Activated CD4-positive, alpha-beta T cell treated with anti-CD3 and anti-CD28 coated beads, Interleukin-2, amount 10 ng/mL, durations not matched to agents 7 days and 5 days (primary cell): Measurements from ENCODE around the gene MAP3K14. TPM values are rescaled to one million over a fixed set of nuclear protein-coding genes. Genes with fewer than 3 reads are reported as not detected.

Experiments used
- CTCF ChIA-PET: fragments of 350-600 bp; sonication (Branson Sonifier 250); formaldehyde crosslinking; loops from one replicate; lab custom pipeline; 2021; ENCODE audit warnings: antibody characterized with exemption; lab: Charles Lee
- POLR2A ChIA-PET: fragments of 350-600 bp; sonication (Branson Sonifier 250); formaldehyde crosslinking; loops from one replicate; lab custom pipeline; 2021; ENCODE audit warnings: antibody characterized with exemption; lab: Charles Lee
- DNase-seq: peaks from one replicate; pipeline ENCODE4 v3.0.0-alpha.2; 2020
- H3K27ac Mint-ChIP-seq: one replicate; pipeline ENCODE4 v1.8.0; 2021; ENCODE audit warnings: mild to moderate bottlenecking, moderate library complexity, mixed read lengths
- H3K27me3 Mint-ChIP-seq: one replicate; pipeline ENCODE4 v1.8.0; 2021; ENCODE audit warnings: mixed read lengths
- H3K36me3 Mint-ChIP-seq: one replicate; pipeline ENCODE4 v1.8.0; 2021; ENCODE audit warnings: low read depth, mixed read lengths
- H3K4me1 Mint-ChIP-seq: one replicate; pipeline ENCODE4 v1.8.0; 2021; ENCODE audit warnings: mixed read lengths
- H3K4me3 Mint-ChIP-seq: one replicate; pipeline ENCODE4 v1.8.0; 2021; ENCODE audit warnings: mild to moderate bottlenecking, moderate library complexity, mixed read lengths
- H3K9me3 Mint-ChIP-seq: one replicate; pipeline ENCODE4 v1.8.0; 2021; ENCODE audit warnings: mixed read lengths
- total RNA-seq, 2 experiments: library from RNA; stranded (reverse); gene quantifications; one replicate each; pipeline ENCODE4 v1.2.3, GENCODE V29; 2021

MAP3K14 gene
- total RNA-seq, 2 experiments from 2014 or later: 25.8 to 26.0 TPM

DNA sequence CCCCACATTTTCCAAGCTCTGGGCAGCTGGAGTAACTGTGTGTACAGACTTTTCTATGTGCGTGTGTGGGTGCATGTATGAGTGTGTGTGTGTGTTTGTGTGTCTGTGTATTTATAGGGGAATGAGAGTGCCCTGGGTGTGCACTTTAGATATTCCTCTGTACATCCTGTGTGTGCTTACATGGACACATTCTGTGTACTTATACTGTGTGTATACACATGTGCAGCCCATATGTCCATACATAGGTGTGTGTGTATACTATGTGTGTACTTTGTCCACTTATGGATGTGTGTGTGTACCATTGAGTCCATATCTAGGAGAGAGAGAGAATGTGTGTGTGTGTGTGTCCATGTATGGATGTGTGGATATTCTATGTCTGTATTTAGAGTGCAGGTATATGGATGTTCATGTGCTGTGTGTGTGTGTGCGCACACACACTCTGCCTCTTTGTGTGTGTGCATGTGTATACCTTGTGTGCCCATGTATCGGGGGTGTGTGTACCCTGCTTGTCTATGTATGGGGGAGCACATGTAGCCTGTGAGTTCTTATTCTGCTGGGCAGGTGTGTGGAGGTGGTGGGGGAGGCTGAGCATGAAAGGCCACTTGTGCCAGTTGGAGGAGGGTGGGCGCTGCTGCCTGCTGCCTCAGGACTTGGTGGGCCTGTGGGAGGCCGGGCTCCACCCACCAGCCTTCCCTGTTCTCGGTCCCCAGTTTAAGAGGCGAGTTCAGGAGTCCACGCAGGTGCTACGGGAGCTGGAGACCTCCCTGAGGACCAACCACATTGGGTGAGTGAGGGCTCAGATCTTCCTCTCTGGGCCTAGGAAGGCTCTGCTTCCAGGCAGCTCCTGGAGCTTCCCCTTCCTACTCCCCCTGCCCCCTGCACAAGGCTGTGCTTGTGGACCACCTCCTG lies 84.1 kb downstream of the MAP3K14 start:
- peak overlapping the region; percentile 68 for H3K27ac Mint-ChIP-seq
- DNase-seq: no peak
- H3K9me3 Mint-ChIP-seq: no peaks in the 10 kb centered on the region
- H3K4me1 Mint-ChIP-seq: peaks cover 81% of the 10 kb centered on the region
- H3K4me3 Mint-ChIP-seq: no peak overlapping the region
- POLR2A ChIA-PET: no interaction called here
- CTCF ChIA-PET: interaction anchor here (0.8 to 5.9 kb wide), 7 partner anchors 13 to 152 kb away, joined by 4 to 64 read pairs (median 8); partner anchors contain the start of gene ACBD4
- H3K27me3 Mint-ChIP-seq: no peaks in the 10 kb centered on the region
- H3K36me3 Mint-ChIP-seq: peaks cover 50% of the 10 kb centered on the region

DNA sequence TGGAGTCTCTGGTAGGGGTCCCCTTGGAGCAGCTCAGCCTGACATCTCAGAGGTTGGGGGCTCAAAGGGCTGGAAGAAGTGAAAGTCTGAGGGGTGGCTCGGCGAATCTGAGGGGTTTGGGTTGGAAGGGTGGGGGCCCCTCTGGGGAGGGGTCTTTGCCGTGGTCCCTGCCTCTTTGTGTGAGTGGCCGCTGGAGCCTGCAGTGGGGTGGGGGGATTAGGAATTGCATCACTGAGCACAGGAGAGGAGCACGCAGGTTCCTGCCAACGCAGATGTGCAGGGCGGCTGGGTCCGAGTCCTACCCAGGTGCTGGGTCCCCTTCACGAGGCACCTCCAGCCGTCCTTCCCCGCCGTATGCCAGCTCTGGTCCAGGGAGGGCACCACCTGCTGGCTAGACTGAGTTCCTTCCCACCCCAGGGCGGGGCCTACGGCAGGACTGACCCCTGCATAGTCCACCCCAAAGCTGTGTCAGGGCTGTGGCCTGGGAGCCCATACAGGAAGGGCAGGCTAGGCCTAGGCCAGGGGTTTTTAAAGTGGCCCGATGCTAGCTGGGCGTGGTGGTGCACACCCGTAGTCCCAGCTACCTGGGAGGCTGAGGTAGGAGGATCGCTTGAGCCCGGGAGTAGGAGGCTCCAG lies 85.2 kb downstream of the MAP3K14 start:
- peaks cover 85% of the 10 kb centered on the region for H3K4me1 Mint-ChIP-seq
- no peak overlapping the region for H3K4me3 Mint-ChIP-seq
- DNase-seq: no peak
- no peaks in the 10 kb centered on the region for H3K9me3 Mint-ChIP-seq
- POLR2A ChIA-PET: no interaction called here
- H3K36me3 Mint-ChIP-seq: peaks cover 50% of the 10 kb centered on the region
- H3K27ac Mint-ChIP-seq: peak overlapping the region; percentile 68
- no peaks in the 10 kb centered on the region for H3K27me3 Mint-ChIP-seq
- CTCF ChIA-PET: interaction anchor here (0.5 to 6.2 kb wide), 10 partner anchors 12 to 154 kb away, joined by 3 to 64 read pairs (median 9); partner anchors contain the start of gene ACBD4

DNA sequence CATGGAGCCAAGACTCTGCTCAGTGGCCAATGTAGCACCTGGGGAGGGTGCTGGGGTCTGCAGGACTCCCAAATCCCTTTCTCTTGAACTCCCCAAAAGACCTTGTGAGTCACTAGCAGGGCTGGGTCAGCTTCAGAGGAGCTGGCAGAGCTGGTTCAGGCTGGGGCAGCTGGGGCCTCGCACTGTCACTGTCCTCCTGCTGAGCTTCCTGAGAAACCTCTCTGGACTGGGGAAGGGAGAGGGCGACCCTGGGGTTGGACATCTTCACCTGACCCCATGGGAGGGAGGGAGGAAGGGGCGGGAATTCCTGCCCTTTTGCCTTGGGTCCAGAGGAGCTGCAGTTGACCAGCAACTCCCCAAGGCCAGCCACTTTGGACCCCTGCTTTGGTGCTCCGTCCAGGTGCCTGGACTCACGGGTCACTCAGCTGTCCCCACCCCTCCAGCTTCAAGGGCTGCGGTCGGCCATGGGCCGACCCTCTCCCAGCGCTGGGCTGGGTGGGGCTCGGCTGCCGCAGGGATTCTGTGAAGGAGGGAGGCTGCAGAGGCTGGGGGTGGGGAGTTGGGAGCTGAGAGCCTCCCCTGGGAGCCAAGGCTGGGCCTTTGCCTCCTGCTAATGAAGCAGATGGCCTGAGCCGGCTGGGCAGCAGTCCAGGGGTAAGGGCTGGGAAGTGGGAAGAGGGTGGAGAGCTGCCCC lies 85.9 kb downstream of the MAP3K14 start:
- Mint-ChIP-seq H3K27me3 (no peaks in the 10 kb centered on the region), H3K36me3 (peaks cover 51% of the 10 kb centered on the region), H3K9me3 (no peaks in the 10 kb centered on the region), H3K4me3 (no peak overlapping the region), H3K4me1 (peaks cover 90% of the 10 kb centered on the region), H3K27ac (peak overlapping the region; percentile 100)
- ChIA-PET POLR2A (no interaction called here), CTCF (interaction anchor here (0.5 to 6.2 kb wide), 9 partner anchors 12 to 96 kb away, joined by 3 to 64 read pairs (median 8); partner anchors contain the start of gene ACBD4)
- DNase-seq: no peak

DNA sequence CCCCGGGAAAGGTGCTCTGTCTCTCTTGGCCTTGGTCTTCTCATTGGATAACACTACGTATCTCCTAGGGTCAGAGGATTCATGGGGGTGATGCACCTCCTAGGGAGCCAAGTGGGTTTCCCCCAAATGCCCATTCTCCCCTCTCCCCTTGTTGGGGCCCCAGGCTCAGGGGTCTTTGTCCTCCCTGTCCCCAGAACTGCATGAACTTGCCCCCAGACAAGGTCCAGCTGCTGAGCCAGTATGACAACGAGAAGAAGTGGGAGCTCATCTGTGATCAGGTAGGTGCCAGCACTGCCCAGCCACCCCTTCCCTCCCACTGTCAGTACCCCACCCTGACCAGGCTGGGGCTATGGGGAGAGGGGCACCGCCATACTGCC lies 86.4 kb downstream of the MAP3K14 start:
- peaks cover 89% of the 10 kb centered on the region for H3K4me1 Mint-ChIP-seq
- no peaks in the 10 kb centered on the region for H3K27me3 Mint-ChIP-seq
- POLR2A ChIA-PET: no interaction called here
- CTCF ChIA-PET: interaction anchor here (1.0 to 6.2 kb wide), 10 partner anchors 11 to 155 kb away, joined by 3 to 64 read pairs (median 6); partner anchors contain the start of gene ACBD4
- no peaks in the 10 kb centered on the region for H3K9me3 Mint-ChIP-seq
- H3K36me3 Mint-ChIP-seq: peaks cover 48% of the 10 kb centered on the region
- peak overlapping the region; percentile 2 for H3K4me3 Mint-ChIP-seq
- DNase-seq: no peak
- H3K27ac Mint-ChIP-seq: peak overlapping the region; percentile 100

DNA sequence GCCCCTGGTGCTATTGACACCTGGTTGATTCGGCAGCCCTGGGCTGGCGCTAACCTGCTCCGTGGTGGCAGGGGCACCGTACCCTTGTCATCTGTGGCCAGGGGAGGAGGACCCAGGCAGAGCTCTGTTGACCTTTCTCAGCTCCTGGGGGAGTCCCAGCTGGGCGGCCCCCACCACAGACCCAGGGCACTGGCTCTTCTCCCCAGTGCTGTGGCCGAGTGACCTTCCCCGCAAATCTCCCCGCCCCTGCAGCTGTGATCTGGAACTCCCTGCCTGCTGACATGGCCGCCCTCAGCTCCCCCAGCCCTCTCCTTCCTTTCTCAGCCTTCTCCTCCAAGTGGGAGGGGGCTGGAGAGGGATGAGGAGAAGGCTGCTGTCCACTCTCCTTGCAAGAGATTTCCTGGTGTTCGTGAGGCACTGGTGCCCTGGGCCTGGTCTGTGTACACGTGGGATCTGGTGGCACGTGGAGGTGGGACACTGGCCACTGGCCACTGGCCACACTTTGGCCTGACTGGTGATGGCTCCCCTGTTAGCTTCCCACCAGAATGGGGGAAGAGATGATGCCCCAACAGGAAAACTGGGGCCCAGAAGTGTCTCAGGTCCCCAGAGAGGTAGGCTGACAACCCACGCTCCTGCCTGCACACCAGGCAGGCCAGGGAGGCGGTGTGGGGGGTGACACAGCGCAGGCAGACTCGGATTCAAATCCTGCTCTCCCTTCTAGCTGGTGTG lies 87.0 kb downstream of the MAP3K14 start:
- H3K4me3 Mint-ChIP-seq: peak overlapping the region; percentile 97
- H3K9me3 Mint-ChIP-seq: no peaks in the 10 kb centered on the region
- H3K4me1 Mint-ChIP-seq: peaks cover 89% of the 10 kb centered on the region
- H3K27me3 Mint-ChIP-seq: no peaks in the 10 kb centered on the region
- DNase-seq: no peak
- peaks cover 47% of the 10 kb centered on the region for H3K36me3 Mint-ChIP-seq
- POLR2A ChIA-PET: interaction anchor here (1.2 kb wide), 1 partner anchor 19 kb away, joined by 5 read pairs; no protein-coding TSS in a partner anchor
- peak overlapping the region; percentile 100 for H3K27ac Mint-ChIP-seq
- CTCF ChIA-PET: interaction anchor here (1.0 to 6.2 kb wide), 11 partner anchors 10 to 155 kb away, joined by 3 to 64 read pairs (median 7); partner anchors contain the start of genes ACBD4 and HEXIM1

DNA sequence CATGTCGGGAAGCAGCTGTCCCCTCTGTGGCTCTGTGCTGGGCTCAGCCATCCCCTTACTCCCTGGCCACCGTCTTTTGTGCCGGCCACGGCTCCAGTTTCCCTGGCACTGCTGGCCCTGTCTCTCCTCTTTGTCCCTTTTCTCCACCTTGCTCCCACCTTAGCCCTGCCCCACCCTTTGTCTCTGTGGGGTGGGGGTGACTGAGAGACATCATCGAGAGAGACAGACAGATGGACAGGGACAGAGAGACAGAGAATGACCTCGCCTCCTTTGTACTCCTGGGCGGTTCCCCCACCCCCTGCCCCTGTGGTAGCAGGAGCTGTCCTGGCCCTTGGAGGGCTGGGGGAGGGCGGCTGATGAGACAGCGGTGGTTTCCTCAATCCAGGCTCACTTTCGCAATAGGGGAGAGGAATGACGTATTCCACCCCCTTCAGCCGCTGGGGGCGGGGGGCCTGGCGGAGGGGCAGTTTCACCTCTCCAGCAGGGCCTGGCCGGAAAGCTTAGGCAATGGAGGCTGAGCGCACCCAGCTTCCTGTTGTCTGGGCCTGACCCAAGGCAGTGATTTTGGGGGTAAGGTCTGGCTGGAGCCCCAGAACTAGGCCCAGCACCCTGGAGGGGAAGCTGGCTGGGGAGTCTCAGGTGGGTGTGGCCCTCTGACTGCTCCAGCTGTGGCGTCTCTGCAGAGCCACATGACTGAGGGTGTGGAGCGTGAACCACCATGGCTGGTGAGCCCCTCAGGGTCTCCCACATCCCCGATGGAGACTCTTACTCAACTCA lies 87.9 kb downstream of the MAP3K14 start:
- peak; percentile 68 for DNase-seq
- peaks cover 53% of the 10 kb centered on the region for H3K36me3 Mint-ChIP-seq
- H3K27me3 Mint-ChIP-seq: no peaks in the 10 kb centered on the region
- POLR2A ChIA-PET: interaction anchor here (1.2 kb wide), 1 partner anchor 20 kb away, joined by 5 read pairs; no protein-coding TSS in a partner anchor
- peak overlapping the region; percentile 97 for H3K4me3 Mint-ChIP-seq
- peak overlapping the region; percentile 100 for H3K27ac Mint-ChIP-seq
- no peaks in the 10 kb centered on the region for H3K9me3 Mint-ChIP-seq
- peaks cover 84% of the 10 kb centered on the region for H3K4me1 Mint-ChIP-seq
- CTCF ChIA-PET: interaction anchor here (0.6 to 6.2 kb wide), 9 partner anchors 10 to 1055 kb away, joined by 3 to 64 read pairs (median 7); partner anchors contain the start of genes ACBD4 and HEXIM1

DNA sequence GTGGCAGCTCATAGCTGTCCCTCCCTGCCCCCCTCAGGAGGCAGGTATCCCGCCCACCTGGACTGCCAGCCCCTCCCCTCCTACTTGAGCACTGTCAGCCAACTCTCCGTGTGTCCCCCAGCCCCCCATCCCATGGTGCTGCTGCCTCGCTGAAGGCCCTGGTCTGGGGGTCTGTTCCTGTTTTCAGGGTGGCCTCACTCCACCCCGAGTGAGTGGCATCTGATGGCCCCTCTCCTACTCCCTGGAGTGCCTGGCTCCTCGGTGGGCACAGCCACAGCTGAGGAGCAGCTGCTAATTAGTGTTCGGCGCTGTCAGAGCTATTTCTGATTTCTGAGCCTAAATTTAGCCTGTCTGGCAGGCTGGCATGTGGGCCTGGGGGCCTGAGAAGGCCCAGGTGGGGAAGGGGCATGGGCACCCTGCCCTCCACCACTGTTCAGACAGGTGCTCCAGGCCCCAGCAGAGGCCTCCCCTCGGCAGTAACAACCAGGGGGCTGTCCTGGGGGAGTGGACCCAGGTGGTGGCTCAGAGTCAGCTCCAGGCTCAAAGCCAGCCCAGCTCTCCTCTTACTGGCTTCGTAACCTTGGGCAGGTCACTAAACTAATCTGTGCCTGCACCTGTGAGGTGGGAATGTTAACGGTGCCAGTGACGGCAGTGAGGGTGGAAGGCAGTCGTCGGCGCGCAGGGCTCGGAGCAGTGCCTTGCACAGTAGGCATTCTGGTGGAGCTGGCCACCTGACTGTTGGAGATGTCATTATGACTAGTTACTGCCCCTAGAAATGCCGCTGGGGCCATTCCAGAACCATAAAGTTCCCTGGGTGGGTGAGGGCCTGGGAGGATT lies 88.7 kb downstream of the MAP3K14 start:
- ChIA-PET CTCF (interaction anchor here (0.6 to 6.2 kb wide), 10 partner anchors 7 to 1054 kb away, joined by 3 to 64 read pairs (median 4); partner anchors contain the start of genes ACBD4, HEXIM1 and PLCD3), POLR2A (interaction anchor here (1.1 kb wide), 1 partner anchor 20 kb away, joined by 3 read pairs; no protein-coding TSS in a partner anchor)
- peak overlapping the region; percentile 100 for H3K27ac Mint-ChIP-seq
- no peak for DNase-seq
- peak overlapping the region; percentile 97 for H3K4me3 Mint-ChIP-seq
- H3K27me3 Mint-ChIP-seq: no peaks in the 10 kb centered on the region
- H3K36me3 Mint-ChIP-seq: peaks cover 55% of the 10 kb centered on the region
- H3K9me3 Mint-ChIP-seq: no peaks in the 10 kb centered on the region
- peaks cover 80% of the 10 kb centered on the region for H3K4me1 Mint-ChIP-seq

DNA sequence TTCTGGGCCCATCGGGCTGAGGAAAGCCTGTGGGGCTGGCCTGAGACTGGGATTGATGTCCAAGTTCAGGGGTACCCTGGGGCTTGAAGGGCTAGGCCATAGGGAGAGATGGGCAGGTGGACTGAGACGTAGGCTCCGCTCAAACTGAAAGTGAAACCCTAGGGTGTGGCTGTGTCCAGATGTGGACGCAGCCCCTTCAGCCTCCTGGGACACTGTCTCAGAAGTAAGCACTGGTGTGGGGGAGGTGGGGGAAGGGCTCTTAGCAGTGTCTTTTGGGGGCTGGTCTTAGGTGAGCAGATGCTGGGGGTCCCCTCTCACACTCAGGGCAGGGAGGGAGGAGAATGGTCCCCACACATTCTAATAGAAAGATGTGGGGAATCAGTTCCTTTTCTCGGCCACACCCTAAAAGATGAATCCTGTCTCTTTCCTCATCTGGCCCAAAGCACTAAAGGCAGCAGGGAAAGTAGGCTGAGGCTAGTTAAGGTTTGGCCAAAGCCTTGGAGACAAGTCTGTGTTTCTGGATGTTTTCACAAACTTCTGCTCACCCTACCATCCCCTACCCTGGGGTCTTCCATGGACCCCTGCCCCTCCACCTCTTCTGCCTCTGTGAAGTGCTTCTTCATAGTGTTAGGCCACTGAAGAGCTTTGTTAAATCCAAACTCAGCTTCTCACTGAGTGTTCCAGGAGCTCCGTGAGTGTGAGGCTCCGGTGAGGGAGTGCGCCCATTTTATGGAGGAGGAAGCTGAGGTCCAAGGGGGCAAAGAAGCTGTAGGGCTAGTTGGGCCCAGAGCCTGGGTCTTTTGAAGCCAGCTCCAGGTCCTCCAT lies 89.5 kb downstream of the MAP3K14 start:
- ChIA-PET POLR2A (interaction anchor here (1.1 kb wide), 1 partner anchor 21 kb away, joined by 3 read pairs; no protein-coding TSS in a partner anchor), CTCF (interaction anchor here (0.6 to 6.2 kb wide), 11 partner anchors 8 to 95 kb away, joined by 3 to 64 read pairs (median 7); partner anchors contain the start of genes ACBD4, HEXIM1 and PLCD3)
- Mint-ChIP-seq H3K36me3 (peaks cover 55% of the 10 kb centered on the region), H3K27me3 (no peaks in the 10 kb centered on the region), H3K27ac (peak overlapping the region; percentile 100), H3K4me1 (peaks cover 72% of the 10 kb centered on the region), H3K4me3 (peak overlapping the region; percentile 97), H3K9me3 (no peaks in the 10 kb centered on the region)
- DNase-seq: peak; percentile 41

DNA sequence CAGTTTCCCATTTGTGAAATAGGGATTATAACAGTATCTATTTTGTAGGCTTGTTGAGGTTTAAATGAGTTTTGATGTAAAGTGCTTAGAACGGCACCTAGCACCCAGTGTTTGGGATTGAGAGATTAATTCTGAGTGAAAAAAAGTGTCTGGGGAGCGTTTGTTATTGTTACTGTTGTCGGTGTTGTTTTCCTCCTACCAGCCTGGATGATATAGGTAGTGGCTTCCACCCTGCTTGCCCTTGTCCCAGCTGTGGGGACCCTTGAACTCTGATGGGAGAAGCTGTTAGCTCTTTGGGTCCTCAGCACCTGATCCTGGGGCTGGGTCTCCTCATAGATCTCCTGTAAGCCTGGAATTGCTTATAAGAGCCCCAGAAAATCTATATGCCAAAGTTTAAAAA lies 90.2 kb downstream of the MAP3K14 start:
- H3K27me3 Mint-ChIP-seq: no peaks in the 10 kb centered on the region
- H3K4me3 Mint-ChIP-seq: peak overlapping the region; percentile 97
- H3K4me1 Mint-ChIP-seq: peaks cover 64% of the 10 kb centered on the region
- ChIA-PET CTCF (interaction anchor here (1.0 to 6.2 kb wide), 13 partner anchors 9 to 169 kb away, joined by 3 to 44 read pairs (median 7); partner anchors contain the start of genes ACBD4, HEXIM1 and HEXIM2), POLR2A (interaction anchor here (0.5 to 1.0 kb wide), 4 partner anchors 22 to 90 kb away, joined by 3 to 5 read pairs (median 4); partner anchors contain the start of genes HEXIM1 and MAP3K14)
- no peaks in the 10 kb centered on the region for H3K9me3 Mint-ChIP-seq
- DNase-seq: no peak
- peaks cover 54% of the 10 kb centered on the region for H3K36me3 Mint-ChIP-seq
- H3K27ac Mint-ChIP-seq: peak overlapping the region; percentile 100
